ENCODE data around the gene FAM163B. TPM values are rescaled to one million over a fixed set of nuclear protein-coding genes. Genes with fewer than 3 reads are reported as not detected.

The FAM163B gene
- total RNA-seq, 1 donor from 2014 or later: not detected

DNA sequence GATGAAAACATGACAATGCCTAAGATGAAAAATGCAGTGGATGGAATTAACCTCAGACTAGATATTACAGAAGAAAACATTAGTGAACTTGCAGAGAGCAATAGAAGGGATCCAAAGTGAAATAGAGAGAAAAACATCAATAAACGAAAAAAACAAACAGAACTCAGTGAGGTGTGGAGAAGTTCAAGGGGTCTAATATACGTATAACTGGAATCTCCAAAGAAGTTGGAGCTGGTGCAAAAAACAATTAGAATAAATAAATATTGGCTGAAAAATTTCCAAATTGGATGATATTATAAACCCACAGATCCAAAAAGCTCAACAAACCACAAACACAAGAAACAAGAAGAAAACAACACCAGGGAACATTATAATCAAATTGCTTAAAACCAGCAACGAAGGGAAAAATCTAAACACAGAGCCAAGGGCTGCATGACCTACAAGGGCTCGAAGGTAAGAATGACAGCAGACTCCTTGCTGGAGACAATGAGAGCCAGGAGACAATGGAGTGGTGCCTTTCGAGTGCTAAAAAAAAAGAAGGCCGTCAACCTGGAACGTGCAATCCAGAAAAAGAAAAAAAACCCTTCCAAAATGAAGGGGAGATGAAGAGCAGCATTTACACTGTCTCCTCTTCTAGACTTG lies 11.8 kb downstream of the FAM163B start:
- H3K4me3 Mint-ChIP-seq: no peak overlapping the region
- peaks cover 4% of the 10 kb centered on the region for H3K9me3 Mint-ChIP-seq
- H3K27me3 Mint-ChIP-seq: peaks cover 13% of the 10 kb centered on the region
- TF ChIP-seq, protein P1, sequence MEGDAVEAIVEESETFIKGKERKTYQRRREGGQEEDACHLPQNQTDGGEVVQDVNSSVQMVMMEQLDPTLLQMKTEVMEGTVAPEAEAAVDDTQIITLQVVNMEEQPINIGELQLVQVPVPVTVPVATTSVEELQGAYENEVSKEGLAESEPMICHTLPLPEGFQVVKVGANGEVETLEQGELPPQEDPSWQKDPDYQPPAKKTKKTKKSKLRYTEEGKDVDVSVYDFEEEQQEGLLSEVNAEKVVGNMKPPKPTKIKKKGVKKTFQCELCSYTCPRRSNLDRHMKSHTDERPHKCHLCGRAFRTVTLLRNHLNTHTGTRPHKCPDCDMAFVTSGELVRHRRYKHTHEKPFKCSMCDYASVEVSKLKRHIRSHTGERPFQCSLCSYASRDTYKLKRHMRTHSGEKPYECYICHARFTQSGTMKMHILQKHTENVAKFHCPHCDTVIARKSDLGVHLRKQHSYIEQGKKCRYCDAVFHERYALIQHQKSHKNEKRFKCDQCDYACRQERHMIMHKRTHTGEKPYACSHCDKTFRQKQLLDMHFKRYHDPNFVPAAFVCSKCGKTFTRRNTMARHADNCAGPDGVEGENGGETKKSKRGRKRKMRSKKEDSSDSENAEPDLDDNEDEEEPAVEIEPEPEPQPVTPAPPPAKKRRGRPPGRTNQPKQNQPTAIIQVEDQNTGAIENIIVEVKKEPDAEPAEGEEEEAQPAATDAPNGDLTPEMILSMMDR (conservative IDR thresholded peaks at IDR 0.05): no peak
- no peaks in the 10 kb centered on the region for H3K36me3 Mint-ChIP-seq
- H3K27ac Mint-ChIP-seq: no peak overlapping the region
- no peak for DNase-seq (ENCODE audit: extremely low spot score, unreplicated experiment)
- H3K4me1 Mint-ChIP-seq (ENCODE audit: unreplicated experiment): no peaks in the 10 kb centered on the region

DNA sequence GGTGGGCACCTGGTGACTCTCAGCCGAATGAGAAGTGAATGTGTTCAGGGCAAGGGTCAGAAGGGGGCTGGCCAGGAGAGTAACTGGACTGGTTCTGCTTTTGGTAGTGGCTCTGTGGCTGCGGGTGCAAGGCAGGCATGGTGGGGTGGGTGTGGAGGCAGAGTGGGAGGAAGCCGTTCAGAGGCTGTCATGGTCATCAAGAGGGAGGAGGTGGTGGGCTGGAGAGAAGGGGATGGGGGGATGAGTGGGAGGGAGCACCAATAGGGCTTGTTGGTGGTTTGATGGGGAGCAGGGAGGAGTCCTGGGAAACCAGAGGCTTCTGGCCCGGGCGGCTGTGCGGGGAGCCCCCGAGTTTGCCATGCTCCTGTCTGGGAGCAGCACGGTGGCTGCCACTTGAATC lies 13.3 kb downstream of the FAM163B start:
- H3K4me3 Mint-ChIP-seq: no peak overlapping the region

DNA sequence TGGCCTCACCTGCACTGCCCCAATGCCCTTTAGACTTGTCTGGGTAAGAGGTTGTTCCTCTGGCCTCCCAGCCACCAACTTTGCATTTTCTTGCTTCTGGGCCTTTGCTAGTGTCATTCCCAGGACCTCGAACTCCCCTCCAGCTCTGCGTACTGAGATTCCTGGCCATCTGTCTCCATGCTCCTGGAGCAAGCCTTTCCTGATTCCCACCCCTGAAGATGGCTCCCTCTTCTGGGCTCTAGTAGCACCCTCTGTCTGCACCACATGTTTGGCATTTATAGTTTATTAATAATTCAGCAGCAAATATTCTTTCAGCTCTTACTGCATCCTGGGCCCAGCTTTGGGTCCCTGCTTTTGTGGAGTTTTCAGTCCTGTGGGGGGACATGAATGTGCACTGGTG lies 14.9 kb downstream of the FAM163B start:
- Mint-ChIP-seq H3K27ac (no peak overlapping the region), H3K4me3 (no peak overlapping the region), H3K27me3 (peaks cover 9% of the 10 kb centered on the region), H3K4me1 (ENCODE audit: unreplicated experiment) (no peaks in the 10 kb centered on the region), H3K9me3 (peaks cover 4% of the 10 kb centered on the region), H3K36me3 (no peaks in the 10 kb centered on the region)
- TF ChIP-seq, protein P1 (conservative IDR thresholded peaks at IDR 0.05): no peak
- DNase-seq (ENCODE audit: extremely low spot score, unreplicated experiment): no peak

More for the DNA sequence above, 13.3 kb downstream of the FAM163B start:
- DNase-seq (ENCODE audit: extremely low spot score, unreplicated experiment): no peak
- H3K4me1 Mint-ChIP-seq (ENCODE audit: unreplicated experiment): no peaks in the 10 kb centered on the region
- no peaks in the 10 kb centered on the region for H3K36me3 Mint-ChIP-seq
- peaks cover 9% of the 10 kb centered on the region for H3K27me3 Mint-ChIP-seq
- H3K27ac Mint-ChIP-seq: no peak overlapping the region
- peaks cover 4% of the 10 kb centered on the region for H3K9me3 Mint-ChIP-seq
- TF ChIP-seq, protein P1 (conservative IDR thresholded peaks at IDR 0.05): no peak

DNA sequence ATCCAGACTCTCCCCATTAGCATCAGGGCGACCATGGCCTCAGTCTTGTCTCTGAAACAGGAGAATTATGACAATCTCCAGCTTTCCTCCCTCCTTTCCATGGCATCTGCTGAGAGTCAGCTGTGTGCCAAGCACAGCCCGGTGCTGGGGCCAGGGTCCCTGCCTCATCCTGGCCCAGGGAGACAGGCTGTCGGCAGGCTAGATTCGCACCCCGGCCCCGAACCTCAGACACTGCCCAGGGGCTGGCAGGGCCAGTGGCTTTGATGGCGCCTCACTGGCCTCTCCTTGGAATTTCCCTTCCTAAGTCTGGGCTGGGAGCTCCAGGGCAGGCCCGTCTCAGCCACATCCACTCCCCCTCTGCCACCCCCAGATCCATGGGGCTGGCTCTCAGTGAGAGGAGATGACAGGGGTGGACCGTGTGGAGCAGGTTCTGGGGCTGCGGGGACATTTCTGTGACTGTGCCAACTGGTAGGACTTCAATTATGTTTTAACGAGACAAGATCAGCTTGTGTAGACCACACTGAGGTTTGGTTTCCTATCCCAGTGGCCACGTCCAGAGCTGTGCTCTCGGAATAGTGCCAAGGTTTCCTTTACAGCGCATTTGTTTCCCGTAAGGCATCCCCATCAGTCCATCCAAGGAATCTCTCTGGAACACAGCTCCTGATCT lies 15.5 kb downstream of the FAM163B start:
- Mint-ChIP-seq H3K4me3 (no peak overlapping the region), H3K4me1 (ENCODE audit: unreplicated experiment) (no peaks in the 10 kb centered on the region), H3K27me3 (peaks cover 9% of the 10 kb centered on the region), H3K36me3 (no peaks in the 10 kb centered on the region), H3K9me3 (peaks cover 4% of the 10 kb centered on the region), H3K27ac (no peak overlapping the region)
- TF ChIP-seq, protein P1 (conservative IDR thresholded peaks at IDR 0.05): no peak
- no peak for DNase-seq (ENCODE audit: extremely low spot score, unreplicated experiment)

DNA sequence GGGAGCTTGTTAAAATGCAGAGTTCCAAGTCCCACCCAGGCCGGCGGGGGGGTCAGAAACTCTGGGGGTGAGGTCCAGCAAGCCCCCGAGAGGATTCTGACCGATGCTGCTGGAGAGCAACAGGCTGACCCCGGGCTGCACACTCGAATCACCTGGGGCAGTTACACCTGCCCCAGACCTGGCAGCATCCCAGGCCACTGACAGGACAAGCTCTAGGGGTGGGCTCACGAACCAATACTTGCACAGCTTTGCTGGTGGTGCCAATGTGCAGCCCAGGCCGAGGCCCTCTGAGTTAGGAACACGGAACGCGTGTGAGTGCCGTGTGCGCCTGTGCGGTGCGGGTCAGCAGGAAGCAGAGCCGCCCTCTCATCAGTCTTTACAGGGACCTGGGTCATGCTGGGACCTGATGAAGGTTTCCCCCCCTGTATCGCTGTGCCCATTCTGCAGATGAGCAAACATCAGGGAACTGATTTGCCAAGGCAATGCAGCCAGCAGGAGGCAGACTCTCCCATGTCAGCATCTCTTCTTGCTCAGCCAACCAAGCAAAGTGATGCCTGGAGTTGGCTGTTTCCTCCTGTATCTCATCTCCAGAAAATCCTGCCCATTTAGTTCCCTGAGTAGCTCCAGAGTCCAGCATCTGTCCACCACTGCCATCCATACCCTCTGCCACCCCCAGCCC lies 16.3 kb downstream of the FAM163B start:
- H3K9me3 Mint-ChIP-seq: peaks cover 4% of the 10 kb centered on the region
- H3K4me3 Mint-ChIP-seq: no peak overlapping the region
- peaks cover 5% of the 10 kb centered on the region for H3K36me3 Mint-ChIP-seq
- TF ChIP-seq, protein P1 (conservative IDR thresholded peaks at IDR 0.05): peak; percentile 22
- no peak for DNase-seq (ENCODE audit: extremely low spot score, unreplicated experiment)
- no peak overlapping the region for H3K27ac Mint-ChIP-seq
- peaks cover 14% of the 10 kb centered on the region for H3K27me3 Mint-ChIP-seq
- H3K4me1 Mint-ChIP-seq (ENCODE audit: unreplicated experiment): no peaks in the 10 kb centered on the region

All from type B pancreatic cell (in vitro differentiated cells).